HG03196 (cell line): Measurements from ENCODE around the gene HNRNPH3.
A peak's percentile ranks its signal among the peaks of the same experiment; 100 is the strongest.
"Not testable (repeated sequence)": the region's sequence is repeated elsewhere in the genome, so short reads cannot be mapped to it uniquely, and the experiment has no call there.

ENCODE experiments used
- ATAC-seq: cut with Tn5 transposase; IDR thresholded peaks from one replicate; pipeline ENCODE4 v1.9.1; 2021; ENCODE audit not compliant: unreplicated experiment

The HNRNPH3 gene

GRCh38 chr10:68331455-68332258, at the start of gene HNRNPH3:
Gene HNRNPH3, plus strand, starts transcription at chr10:68332064. Its CDS starts 5,158 bp downstream, at chr10:68337222.
- ATAC-seq = peak; percentile 82

DNA sequence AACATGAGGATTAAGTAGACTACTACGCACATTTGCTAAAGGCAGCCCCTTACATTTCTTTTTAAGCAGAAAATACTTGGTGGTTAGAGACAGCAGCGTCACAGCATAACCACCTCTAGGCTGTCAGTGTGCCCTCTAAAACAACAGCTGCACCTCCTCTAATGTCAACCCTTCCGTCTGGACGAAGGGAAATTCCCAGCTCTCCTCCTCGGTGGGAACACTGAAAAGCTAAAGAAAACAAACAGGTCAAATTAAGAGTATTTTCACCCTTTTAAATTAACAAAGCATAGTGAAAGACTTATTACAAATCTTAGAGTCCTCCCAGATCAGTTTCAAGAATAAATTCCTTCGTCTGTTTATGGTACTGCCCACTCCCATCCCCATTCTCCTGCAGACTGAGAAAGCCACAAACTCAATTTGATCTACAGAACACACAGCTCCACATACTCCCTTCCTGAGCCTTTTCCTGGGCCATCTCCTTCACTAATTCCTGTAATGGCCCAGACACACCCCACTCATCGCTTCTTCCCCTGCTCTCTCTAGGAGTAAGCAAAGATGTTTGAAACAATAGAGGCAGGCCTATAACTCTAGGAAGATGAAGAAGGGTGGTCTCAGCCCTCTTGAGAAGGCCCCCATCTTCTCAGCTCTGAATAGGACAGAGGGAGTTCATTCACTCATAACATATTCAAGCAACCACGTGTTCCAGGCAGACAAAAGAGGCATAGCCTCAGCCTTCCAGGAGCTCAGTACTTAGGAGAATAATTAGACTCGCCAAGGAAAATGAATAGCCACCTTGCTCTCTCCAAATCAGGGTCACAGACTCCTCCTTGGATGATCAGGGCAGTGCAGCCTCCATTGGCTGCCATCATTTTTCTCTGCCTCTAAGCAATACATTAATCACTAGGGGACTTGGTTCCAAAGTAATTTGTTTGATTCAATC, 47.5 kb upstream of the HNRNPH3 start:
- no peak for ATAC-seq

- ATAC-seq = no peak
These were observed 43.1 kb upstream of the HNRNPH3 start for GRCh38 chr10:68288717-68289116.

DNA sequence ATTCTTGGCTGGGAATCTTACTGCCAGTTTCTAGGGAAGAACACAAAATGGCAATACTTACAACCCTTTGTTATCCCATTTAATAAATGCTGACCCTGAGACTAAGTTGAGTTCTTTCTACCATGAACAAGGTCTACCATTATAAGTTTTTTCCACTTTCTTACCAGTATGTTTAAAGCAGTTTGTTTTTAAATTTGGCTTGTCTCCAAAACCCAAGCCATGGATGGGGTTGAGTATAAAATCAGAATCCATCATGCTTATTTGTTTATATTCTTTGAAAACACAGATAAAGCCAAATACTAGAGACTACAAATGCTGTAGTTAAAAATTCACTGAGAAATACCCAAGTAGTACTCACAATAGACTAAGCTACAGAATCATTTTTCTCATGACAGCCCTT, 41.1 kb upstream of the HNRNPH3 start:
- no peak for ATAC-seq

GRCh38 chr10:68296843-68297663, 34.8 kb upstream of the HNRNPH3 start:
- ATAC-seq = no peak

DNA sequence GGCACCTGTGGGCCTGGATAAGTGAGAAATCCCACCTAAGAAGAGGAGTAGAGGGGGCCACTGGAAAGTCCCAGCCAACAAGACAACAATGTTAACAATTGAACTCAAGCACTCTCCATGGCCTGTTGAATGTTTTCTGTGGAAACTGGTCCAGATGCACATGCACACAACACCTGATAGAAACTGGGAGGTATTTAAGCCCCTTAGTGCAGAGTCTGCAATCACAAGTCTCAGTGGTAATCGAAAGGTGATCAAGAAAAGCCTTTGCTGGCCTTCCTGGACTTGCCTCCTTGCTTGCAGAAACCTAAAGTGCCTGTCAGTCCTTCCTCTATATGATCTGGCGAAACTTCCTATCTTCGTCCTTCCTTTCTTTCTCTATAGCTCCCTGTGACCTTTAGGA, 30.6 kb upstream of the HNRNPH3 start:
- ATAC-seq = no peak

- ATAC-seq = peak; percentile 64
These were observed 29.9 kb upstream of the HNRNPH3 start for GRCh38 chr10:68301790-68302502.

- peak; percentile 14 for ATAC-seq
These were observed 29.4 kb upstream of the HNRNPH3 start for GRCh38 chr10:68302503-68302823.

DNA sequence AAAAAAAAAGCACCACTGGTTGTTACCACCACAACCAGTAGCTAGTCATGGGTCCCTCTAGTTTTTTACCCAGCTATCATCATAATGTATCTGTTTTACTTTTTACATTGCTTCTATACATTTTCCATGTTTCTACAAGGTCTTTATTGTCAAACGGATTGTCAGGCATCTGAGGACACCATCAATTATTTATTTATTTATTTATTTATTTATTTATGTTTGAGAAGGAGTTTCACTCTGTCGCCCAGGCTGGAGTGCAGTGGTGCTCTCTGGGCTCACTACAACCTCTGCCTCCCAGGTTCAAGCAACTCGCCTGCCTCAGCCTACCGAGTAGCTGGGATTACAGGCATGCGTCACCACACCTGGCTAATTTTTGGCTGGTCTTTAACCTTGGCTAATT, 29.0 kb upstream of the HNRNPH3 start:
- no peak for ATAC-seq

DNA sequence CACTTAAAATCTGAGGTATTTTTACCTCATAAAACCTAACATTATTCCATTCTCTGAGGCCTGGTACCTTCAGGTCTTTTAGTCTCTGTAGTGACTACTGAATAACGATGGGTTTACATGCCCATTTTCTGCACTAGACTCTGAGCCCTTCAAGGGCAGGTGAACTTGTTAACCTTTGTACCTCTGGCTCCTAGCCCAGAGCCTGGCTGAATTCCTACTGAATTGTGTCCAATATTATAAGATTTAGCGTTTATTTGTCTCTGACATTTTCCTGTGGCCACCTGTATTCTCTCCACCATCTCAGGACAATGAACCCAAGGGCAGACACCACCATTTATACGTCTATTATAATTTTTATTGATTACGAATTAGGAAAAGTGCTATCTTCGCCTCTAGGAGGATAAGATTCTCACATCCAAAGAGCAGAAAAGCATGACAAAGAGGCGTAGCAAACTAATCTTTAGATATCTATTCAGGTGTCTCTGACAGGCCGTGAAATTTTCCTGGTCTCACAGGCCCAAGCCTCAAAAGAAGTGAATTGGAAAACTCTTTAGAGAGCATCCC, 27.9 kb upstream of the HNRNPH3 start:
- no peak for ATAC-seq

DNA sequence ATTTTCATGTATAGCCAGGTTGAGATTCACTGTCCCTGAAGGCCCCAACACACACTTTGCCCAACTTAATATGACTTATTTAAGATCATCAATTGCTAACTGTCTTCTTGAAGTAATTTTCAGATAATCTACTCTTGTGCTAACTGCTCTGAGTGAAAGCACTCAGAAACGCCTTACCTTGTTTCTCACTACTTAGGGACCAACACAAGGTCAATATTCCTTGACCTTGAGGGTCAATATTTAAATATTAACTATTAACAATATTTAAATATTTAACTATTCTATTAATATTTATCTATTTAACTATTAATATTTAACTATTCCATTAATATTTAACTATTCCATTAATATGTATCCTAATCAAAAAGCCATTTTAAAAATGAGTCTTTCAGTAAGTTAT, 26.0 kb upstream of the HNRNPH3 start:
- no peak for ATAC-seq

GRCh38 chr10:68310531-68310930, 21.3 kb upstream of the HNRNPH3 start:
- no peak for ATAC-seq

DNA sequence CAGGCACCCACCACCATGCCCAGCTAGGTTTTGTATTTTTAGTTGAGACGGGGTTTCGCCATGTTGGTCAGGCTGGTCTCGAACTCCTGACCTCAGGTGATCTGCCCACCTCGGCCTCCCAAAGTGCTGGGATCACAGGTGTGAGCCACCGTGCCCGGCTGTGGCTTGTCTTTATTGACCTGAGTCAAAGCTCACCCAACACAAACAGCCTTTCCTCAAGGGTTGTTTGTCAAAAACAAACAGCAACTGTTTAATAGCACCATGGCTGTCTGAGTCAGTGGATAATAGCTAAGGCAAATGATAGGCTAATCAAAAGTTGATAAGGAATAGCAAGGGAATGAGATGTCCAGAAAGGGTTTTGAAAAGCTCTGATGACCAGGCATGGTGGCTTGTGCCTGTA, 16.9 kb upstream of the HNRNPH3 start:
- ATAC-seq = not testable (repeated sequence)

DNA sequence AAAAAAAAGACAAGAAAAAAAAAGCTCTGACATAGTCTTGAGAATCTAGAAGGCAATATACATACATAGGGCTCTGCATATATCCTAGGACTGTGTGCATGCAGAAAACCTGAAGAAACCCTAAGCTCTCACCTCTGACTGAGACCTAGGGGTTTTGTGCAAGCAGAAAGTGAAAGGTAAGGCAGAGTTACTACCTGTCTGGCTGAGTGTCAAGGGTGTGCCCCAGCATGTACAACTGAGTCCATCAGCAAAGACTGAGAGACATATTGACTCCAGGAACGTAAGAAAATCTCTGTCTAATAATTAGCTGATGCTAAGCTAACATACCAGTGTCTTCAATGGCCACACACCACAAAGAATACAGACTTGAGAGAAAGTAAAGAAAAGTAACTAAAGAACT, 16.3 kb upstream of the HNRNPH3 start:
- ATAC-seq = no peak

GRCh38 chr10:68318331-68319059, 13.4 kb upstream of the HNRNPH3 start:
- no peak for ATAC-seq

DNA sequence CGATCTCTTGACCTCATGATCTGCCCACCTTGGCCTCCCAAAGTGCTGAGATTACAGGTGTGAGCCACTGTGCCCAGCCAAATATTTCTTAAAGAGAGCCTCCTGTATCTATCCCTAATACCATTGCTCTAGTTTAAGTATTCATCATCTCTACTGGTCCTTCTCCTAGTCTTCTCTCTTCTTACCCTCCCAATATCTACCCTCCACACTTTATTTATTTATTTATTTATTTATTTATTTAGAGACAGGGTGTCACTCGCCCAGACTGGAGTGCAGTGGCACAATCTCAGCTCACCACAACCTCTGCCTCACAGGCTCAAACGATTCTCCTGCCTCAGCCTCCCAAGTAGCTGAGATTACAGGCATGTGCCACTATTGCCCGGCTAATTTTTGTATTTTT, 7.5 kb upstream of the HNRNPH3 start:
- not testable (repeated sequence) for ATAC-seq

DNA sequence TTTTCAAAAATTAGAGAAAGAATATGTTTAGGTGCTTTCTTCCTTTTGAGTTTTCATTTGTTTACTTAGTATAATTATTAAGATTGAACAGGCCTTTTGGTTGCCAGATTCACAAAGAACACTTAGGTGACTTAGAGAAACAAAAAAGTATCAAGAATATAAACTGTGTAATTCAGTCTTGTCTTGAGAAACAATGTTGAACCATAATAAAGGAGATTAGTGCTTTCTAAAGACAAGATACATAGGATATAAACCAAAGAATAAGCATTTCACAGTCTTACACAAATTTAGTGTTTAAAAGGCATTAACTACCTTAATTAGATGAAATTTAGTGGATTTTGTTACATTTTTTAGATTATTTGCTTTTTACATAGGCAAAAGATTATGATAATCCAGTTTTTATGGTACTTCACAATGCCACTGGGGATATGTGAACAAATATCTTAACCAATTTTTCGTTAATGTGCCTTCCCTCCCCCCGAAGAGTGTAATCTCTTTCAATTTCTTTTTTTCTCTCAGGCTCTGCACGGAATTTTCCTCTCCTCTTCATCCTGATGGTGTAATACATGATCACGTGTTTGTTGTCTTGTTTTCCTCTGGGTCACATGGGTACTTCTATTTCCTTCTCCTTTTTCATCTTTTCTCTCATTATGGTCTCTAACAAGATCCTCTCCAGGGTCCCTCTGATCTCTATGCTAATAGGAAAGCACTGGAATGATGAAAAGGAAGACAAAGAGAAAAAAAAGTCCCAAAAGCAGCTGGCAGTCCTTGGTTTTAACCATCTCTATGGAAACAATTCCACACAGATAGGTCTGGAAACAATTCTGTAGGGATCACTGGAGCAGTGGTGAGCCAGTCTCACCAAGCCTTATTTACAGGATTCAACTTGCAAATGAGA, 3.7 kb upstream of the HNRNPH3 start:
- no peak for ATAC-seq

- no peak for ATAC-seq
These were observed 2.4 kb upstream of the HNRNPH3 start for GRCh38 chr10:68329506-68329861.
